ENCODE results near the gene ADISSP. TPM values are rescaled to one million over a fixed set of nuclear protein-coding genes. Genes with fewer than 3 reads are reported as not detected.
A peak's percentile ranks its signal among the peaks of the same experiment; 100 is the strongest.

The ADISSP gene
- total RNA-seq, 1 donor: 18.5 TPM

DNA sequence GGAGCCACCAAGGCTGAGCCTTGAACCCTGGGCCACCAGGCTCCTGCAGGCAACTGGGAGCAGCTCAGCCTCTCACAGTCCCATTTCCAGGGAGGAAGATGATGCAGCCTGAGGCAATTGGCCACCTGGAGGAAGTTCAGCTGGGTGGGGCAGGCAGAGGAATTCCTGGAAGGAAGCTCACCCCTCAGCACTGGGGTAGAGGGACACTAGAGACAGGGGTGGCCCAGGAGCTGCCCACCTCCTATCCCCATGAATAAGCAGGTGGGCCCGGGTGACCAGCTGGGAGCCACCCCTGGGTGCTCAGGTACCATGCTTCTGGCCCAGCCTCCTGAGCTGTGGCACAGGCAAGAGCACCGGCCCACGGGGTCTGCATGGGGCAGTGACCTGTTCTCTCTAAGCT lies 38.7 kb downstream of the ADISSP start:
- no peaks in the 10 kb centered on the region for H4K20me1 ChIP-seq (ENCODE audit: insufficient read depth, low read length)
- no peak overlapping the region for H3K27ac ChIP-seq (ENCODE audit: low read depth, low read length)
- no peaks in the 10 kb centered on the region for H3K9me3 ChIP-seq (ENCODE audit: low read depth, low read length)
- DNase-seq (ENCODE audit: insufficient read length, low spot score, missing footprints): peak; percentile 54
- no peak overlapping the region for H2AFZ ChIP-seq (ENCODE audit: low read length)
- TF ChIP-seq, protein P1, sequence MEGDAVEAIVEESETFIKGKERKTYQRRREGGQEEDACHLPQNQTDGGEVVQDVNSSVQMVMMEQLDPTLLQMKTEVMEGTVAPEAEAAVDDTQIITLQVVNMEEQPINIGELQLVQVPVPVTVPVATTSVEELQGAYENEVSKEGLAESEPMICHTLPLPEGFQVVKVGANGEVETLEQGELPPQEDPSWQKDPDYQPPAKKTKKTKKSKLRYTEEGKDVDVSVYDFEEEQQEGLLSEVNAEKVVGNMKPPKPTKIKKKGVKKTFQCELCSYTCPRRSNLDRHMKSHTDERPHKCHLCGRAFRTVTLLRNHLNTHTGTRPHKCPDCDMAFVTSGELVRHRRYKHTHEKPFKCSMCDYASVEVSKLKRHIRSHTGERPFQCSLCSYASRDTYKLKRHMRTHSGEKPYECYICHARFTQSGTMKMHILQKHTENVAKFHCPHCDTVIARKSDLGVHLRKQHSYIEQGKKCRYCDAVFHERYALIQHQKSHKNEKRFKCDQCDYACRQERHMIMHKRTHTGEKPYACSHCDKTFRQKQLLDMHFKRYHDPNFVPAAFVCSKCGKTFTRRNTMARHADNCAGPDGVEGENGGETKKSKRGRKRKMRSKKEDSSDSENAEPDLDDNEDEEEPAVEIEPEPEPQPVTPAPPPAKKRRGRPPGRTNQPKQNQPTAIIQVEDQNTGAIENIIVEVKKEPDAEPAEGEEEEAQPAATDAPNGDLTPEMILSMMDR (IDR thresholded peaks at IDR 0.05; ENCODE audit: extremely low read depth, low read depth, low read length): no peak
- H3K4me2 ChIP-seq (ENCODE audit: insufficient read depth, low read length): no peak overlapping the region
- H3K27me3 ChIP-seq (ENCODE audit: insufficient read depth, low read length): peaks cover 37% of the 10 kb centered on the region
- no peaks in the 10 kb centered on the region for H3K79me2 ChIP-seq (ENCODE audit: insufficient read depth, low read length)
- no peaks in the 10 kb centered on the region for H3K36me3 ChIP-seq (ENCODE audit: insufficient read depth, low read length)
- H3K4me1 ChIP-seq (ENCODE audit: insufficient read depth, low read length): peaks cover 11% of the 10 kb centered on the region
- no peak overlapping the region for H3K4me3 ChIP-seq (ENCODE audit: insufficient read depth, low read length)

DNA sequence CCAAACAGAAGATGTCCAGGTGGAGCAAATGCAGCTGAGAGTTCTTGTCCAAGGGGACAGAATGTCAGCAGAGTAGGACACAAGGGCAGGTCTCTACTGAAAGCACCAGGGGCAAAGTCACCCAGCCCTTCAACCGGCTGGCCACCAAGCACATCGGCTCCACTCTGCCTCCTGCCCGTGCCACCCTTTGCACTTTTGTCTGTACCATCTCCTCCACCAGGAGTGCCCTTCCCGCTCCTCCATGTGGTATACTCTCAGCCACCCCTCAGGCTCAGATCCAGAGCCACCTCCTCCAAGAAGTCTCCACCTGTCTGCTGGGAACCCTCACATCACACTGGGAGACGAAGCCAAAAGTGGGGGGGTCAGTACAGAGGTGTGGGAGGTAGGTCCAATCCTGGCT lies 39.2 kb downstream of the ADISSP start:
- Histone ChIP-seq H3K36me3 (ENCODE audit: insufficient read depth, low read length) (no peaks in the 10 kb centered on the region), H3K9me3 (ENCODE audit: low read depth, low read length) (no peaks in the 10 kb centered on the region), H3K79me2 (ENCODE audit: insufficient read depth, low read length) (no peaks in the 10 kb centered on the region), H3K4me2 (ENCODE audit: insufficient read depth, low read length) (no peak overlapping the region), H3K4me1 (ENCODE audit: insufficient read depth, low read length) (peaks cover 11% of the 10 kb centered on the region), H2AFZ (ENCODE audit: low read length) (no peak overlapping the region), H4K20me1 (ENCODE audit: insufficient read depth, low read length) (no peaks in the 10 kb centered on the region), H3K27ac (ENCODE audit: low read depth, low read length) (no peak overlapping the region), H3K4me3 (ENCODE audit: insufficient read depth, low read length) (no peak overlapping the region), H3K27me3 (ENCODE audit: insufficient read depth, low read length) (peaks cover 32% of the 10 kb centered on the region)
- peak; percentile 27 for DNase-seq (ENCODE audit: insufficient read length, low spot score, missing footprints)
- TF ChIP-seq, protein P1 (IDR thresholded peaks at IDR 0.05; ENCODE audit: extremely low read depth, low read depth, low read length): no peak

DNA sequence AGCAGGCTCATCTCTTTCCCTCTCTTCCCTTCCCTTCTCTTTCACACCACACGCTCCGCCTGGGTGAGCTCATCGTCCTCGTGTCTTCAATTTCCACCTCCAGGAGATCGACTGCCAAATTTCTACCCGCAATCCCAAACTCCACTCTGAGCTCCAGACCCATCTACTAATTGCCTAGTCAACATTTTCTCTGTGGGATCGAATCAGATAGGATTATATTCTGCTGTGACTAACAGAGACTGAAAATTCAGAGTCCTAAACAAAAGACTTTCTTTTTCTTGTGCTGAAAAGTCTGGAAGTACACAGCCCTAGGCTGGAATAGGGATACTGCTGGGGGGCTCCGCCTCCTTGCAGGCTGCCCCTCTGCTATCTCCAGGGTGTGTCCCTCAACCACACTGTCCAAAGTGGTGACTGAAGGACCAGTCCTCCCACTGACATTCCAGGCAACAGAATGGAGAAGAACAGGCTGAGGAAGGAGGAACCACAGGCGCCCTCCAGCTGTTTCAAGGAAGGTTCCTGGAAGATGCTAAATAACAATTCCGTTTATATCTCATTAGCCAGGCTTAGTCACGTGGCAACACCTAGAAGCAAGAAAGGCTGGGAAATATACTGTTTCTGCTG lies 40.0 kb downstream of the ADISSP start:
- peak; percentile 89 for DNase-seq (ENCODE audit: insufficient read length, low spot score, missing footprints)
- TF ChIP-seq, protein P1 (IDR thresholded peaks at IDR 0.05; ENCODE audit: extremely low read depth, low read depth, low read length): no peak
- Histone ChIP-seq H3K27me3 (ENCODE audit: insufficient read depth, low read length) (peaks cover 24% of the 10 kb centered on the region), H3K4me3 (ENCODE audit: insufficient read depth, low read length) (peak overlapping the region; percentile 34), H3K9me3 (ENCODE audit: low read depth, low read length) (no peaks in the 10 kb centered on the region), H3K79me2 (ENCODE audit: insufficient read depth, low read length) (no peaks in the 10 kb centered on the region), H3K4me1 (ENCODE audit: insufficient read depth, low read length) (peaks cover 11% of the 10 kb centered on the region), H3K36me3 (ENCODE audit: insufficient read depth, low read length) (no peaks in the 10 kb centered on the region), H4K20me1 (ENCODE audit: insufficient read depth, low read length) (no peaks in the 10 kb centered on the region), H3K27ac (ENCODE audit: low read depth, low read length) (no peak overlapping the region), H3K4me2 (ENCODE audit: insufficient read depth, low read length) (peak overlapping the region; percentile 65), H2AFZ (ENCODE audit: low read length) (peak overlapping the region; percentile 28)

DNA sequence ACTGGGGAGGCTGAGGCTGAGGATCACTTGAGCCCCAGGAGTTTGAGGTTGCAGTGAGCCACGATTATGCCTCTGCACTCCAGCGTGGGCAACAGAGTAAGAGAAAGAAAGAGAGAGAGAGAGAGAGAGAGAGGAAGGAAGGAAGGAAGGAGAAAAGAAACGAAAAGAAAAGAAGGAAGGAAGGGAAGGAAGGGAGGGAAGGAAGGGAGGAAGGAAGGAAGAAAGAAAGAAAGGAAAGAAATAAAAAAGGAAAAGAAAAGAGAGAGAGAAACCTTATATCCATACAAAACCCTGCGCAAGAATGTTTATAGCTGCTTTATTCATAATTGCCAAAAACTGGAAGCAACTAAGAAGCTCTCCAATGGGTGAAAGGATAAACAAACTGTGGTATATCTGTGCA lies 43.2 kb downstream of the ADISSP start:
- Histone ChIP-seq H2AFZ (ENCODE audit: low read length) (no peak overlapping the region), H3K4me1 (ENCODE audit: insufficient read depth, low read length) (peaks cover 11% of the 10 kb centered on the region), H3K36me3 (ENCODE audit: insufficient read depth, low read length) (no peaks in the 10 kb centered on the region), H3K4me2 (ENCODE audit: insufficient read depth, low read length) (no peak overlapping the region), H3K4me3 (ENCODE audit: insufficient read depth, low read length) (no peak overlapping the region), H3K27me3 (ENCODE audit: insufficient read depth, low read length) (peaks cover 17% of the 10 kb centered on the region), H4K20me1 (ENCODE audit: insufficient read depth, low read length) (no peaks in the 10 kb centered on the region), H3K79me2 (ENCODE audit: insufficient read depth, low read length) (no peaks in the 10 kb centered on the region), H3K9me3 (ENCODE audit: low read depth, low read length) (no peaks in the 10 kb centered on the region), H3K27ac (ENCODE audit: low read depth, low read length) (no peak overlapping the region)
- TF ChIP-seq, protein P1 (IDR thresholded peaks at IDR 0.05; ENCODE audit: extremely low read depth, low read depth, low read length): no peak
- no peak for DNase-seq (ENCODE audit: insufficient read length, low spot score, missing footprints)

Measured in osteoblast (primary cell).